CD14-positive monocyte (primary cell): ENCODE measurements around the gene CA11. TPM values are rescaled to one million over a fixed set of nuclear protein-coding genes. Genes with fewer than 3 reads are reported as not detected.
A peak's percentile ranks its signal among the peaks of the same experiment; 100 is the strongest.

ENCODE experiments used
- DNase-seq, 3 donors: peaks; one replicate each; pipeline ENCODE4 v3.0.0-alpha.2; 2011 to 2022
- H2AFZ ChIP-seq: 2 replicates; pipeline ENCODE4 v1.6.0; 2012; ENCODE audit warnings: mild to moderate bottlenecking, low read depth, low read length, inconsistent platforms; ENCODE audit not compliant: insufficient read depth, poor library complexity, severe bottlenecking
- H3K27ac ChIP-seq, 2 donors: 1 replicate in 1 of 2; 2 replicates in 1 of 2; pipeline ENCODE4 v1.5.1; 2012 to 2013; ENCODE audit warnings: low read length in 2 of 2, control low read depth in 1 of 2, inconsistent platforms in 1 of 2, low read depth in 1 of 2, mild to moderate bottlenecking in 1 of 2
- H3K27me3 ChIP-seq, 2 donors: one replicate each; pipeline versions ENCODE4 v1.6.0 to v1.6.1; 2011 to 2013; ENCODE audit warnings: low read length in 2 of 2; ENCODE audit not compliant: control insufficient read depth in 2 of 2, insufficient read depth in 2 of 2
- H3K36me3 ChIP-seq, 2 donors: replicated peaks in 1 of 2; 1 replicate in 1 of 2; 2 replicates in 1 of 2; pipeline versions ENCODE4 v1.5.1 to v1.6.1; 2012 to 2013; ENCODE audit warnings: low read length in 2 of 2, control low read depth in 1 of 2, inconsistent platforms in 1 of 2, mild to moderate bottlenecking in 1 of 2; ENCODE audit not compliant: insufficient read depth in 2 of 2, control insufficient read depth in 1 of 2
- H3K4me1 ChIP-seq, 2 donors: 1 replicate in 1 of 2; 2 replicates in 1 of 2; pipeline versions ENCODE4 v1.5.1 to v1.6.1; 2012 to 2013; ENCODE audit warnings: low read length in 2 of 2, control low read depth in 1 of 2, inconsistent platforms in 1 of 2, mild to moderate bottlenecking in 1 of 2, moderate library complexity in 1 of 2; ENCODE audit not compliant: insufficient read depth in 2 of 2, control insufficient read depth in 1 of 2
- H3K4me2 ChIP-seq: replicated peaks from 2 replicates; pipeline ENCODE3; 2012; ENCODE audit warnings: low read length, moderate library complexity, mild to moderate bottlenecking; ENCODE audit not compliant: poor library complexity, severe bottlenecking; ENCODE audit errors: extremely low read depth
- H3K4me3 ChIP-seq, 3 experiments: fragments of 200-600 bp in 1 of 3; sonication (generic) in 1 of 3; replicated peaks in 1 of 3; 1 replicate in 2 of 3; 2 replicates in 1 of 3; pipeline ENCODE4 v1.5.1; 2011 to 2013; ENCODE audit warnings: low read length in 3 of 3, mild to moderate bottlenecking in 3 of 3, control low read depth in 2 of 3, low read depth in 2 of 3, inconsistent platforms in 1 of 3, moderate library complexity in 1 of 3
- H3K79me2 ChIP-seq: 2 replicates; pipeline ENCODE4 v1.6.0; 2012; ENCODE audit warnings: mild to moderate bottlenecking, control low read depth, inconsistent platforms, low read length, moderate library complexity; ENCODE audit not compliant: insufficient read depth
- H3K9ac ChIP-seq: 2 replicates; pipeline ENCODE4 v1.6.0; 2017; ENCODE audit warnings: low read length, mild to moderate bottlenecking; ENCODE audit not compliant: insufficient read depth, poor library complexity, severe bottlenecking
- H3K9me3 ChIP-seq, 2 donors: replicated peaks in 1 of 2; 1 replicate in 1 of 2; 2 replicates in 1 of 2; pipeline versions ENCODE4 v1.5.1 to v1.6.1; 2012 to 2013; ENCODE audit warnings: low read length in 2 of 2, control low read depth in 1 of 2; ENCODE audit not compliant: control insufficient read depth in 1 of 2, insufficient read depth in 1 of 2
- H4K20me1 ChIP-seq: 2 replicates; pipeline ENCODE4 v1.6.0; 2012; ENCODE audit warnings: mild to moderate bottlenecking, low read length, control low read depth, moderate library complexity; ENCODE audit not compliant: insufficient read depth
- H3K27ac Mint-ChIP-seq, 7 donors: one replicate each; pipeline ENCODE4 v1.8.0; 2020; ENCODE audit warnings: mild to moderate bottlenecking in 7 of 7, mixed read lengths in 7 of 7, moderate library complexity in 6 of 7, inconsistent platforms in 2 of 7
- H3K27me3 Mint-ChIP-seq, 3 donors: one replicate each; pipeline ENCODE4 v1.8.0; 2021 to 2022; ENCODE audit warnings: low read depth in 3 of 3, mild to moderate bottlenecking in 3 of 3, mixed read lengths in 3 of 3, moderate library complexity in 3 of 3, inconsistent platforms in 1 of 3
- H3K36me3 Mint-ChIP-seq, 2 donors: one replicate each; pipeline ENCODE4 v1.8.0; 2020; ENCODE audit warnings: mixed read lengths in 2 of 2, inconsistent platforms in 1 of 2, mild to moderate bottlenecking in 1 of 2
- H3K4me1 Mint-ChIP-seq: one replicate; pipeline ENCODE4 v1.8.0; 2020; ENCODE audit warnings: mild to moderate bottlenecking, mixed read lengths
- H3K4me3 Mint-ChIP-seq, 2 donors: one replicate each; pipeline ENCODE4 v1.8.0; 2020; ENCODE audit warnings: mild to moderate bottlenecking in 2 of 2, mixed read lengths in 2 of 2, moderate library complexity in 1 of 2
- H3K9me3 Mint-ChIP-seq, 7 donors: one replicate each; pipeline ENCODE4 v1.8.0; 2020 to 2022; ENCODE audit warnings: mixed read lengths in 7 of 7, mild to moderate bottlenecking in 6 of 7, moderate library complexity in 6 of 7, inconsistent platforms in 2 of 7
- WGBS: methylation state at CpG from one replicate; pipeline ENCODE4 v1.1.5; 2013; ENCODE audit warnings: missing lambda C conversion rate; ENCODE audit not compliant: insufficient coverage; 5-methylcytosine and 5-hydroxymethylcytosine counted together
- intact Hi-C, 2 donors: fragments of 100-400 bp; cut with micrococcal nuclease; formaldehyde crosslinking; loops; one replicate each; pipeline versions ENCODE4 v1.15.0 to v1.15.1; 2023
- polyA plus RNA-seq, 3 donors: library from polyadenylated mRNA; depleted of rRNA in 1 of 3; unstranded in 2 of 3; stranded (reverse) in 1 of 3; fragments of 300-500 nt in 2 of 3; fragments of >200 nt in 1 of 3; fragmentation: Illumina TruSeq in 2 of 3; gene quantifications; 1 replicate in 2 of 3; 2 replicates in 1 of 3; pipeline ENCODE4 v1.2.3, GENCODE V29; 2012 to 2021
- TF ChIP-seq, protein P1 (sequence below): fragments of 200-600 bp; IDR thresholded peaks from one replicate; pipeline ENCODE4 v1.8.0; 2022; ENCODE audit warnings: antibody characterized with exemption, mild to moderate bottlenecking

Gene CA11
- polyA plus RNA-seq, 3 donors: 1.1 to 4.9 (median 1.8) TPM

DNA sequence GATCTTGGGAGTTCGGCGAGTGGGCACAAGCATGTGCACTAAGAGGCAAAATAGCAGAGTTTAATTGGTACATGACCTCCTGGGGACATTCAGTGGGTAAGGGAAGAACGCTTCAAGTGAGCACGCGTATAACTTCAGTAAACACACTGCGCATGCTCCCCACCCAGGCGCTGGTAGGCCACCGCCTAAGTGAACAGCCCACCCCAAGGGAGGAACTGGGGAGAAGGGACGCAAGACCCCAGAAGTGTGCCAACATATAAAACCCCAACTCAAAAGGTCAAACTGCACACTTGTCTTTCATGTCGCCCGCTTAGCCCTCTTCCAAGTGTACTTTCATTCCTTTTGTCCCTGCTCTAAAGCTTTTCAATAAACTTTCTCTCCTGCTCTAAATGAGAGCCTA is 37.4 kb upstream of the CA11 start:
- H3K9me3 Mint-ChIP-seq: peaks cover 0 to 3% (median 0%) of the 10 kb centered on the region in 7 donors
- H3K4me3 Mint-ChIP-seq: peak overlapping the region; percentile 40 to 48
- peaks cover 3 to 9% (median 7%) of the 10 kb centered on the region in 3 donors for H3K27me3 Mint-ChIP-seq
- 77% methylated on average over 6 of the region's 11 CpGs for WGBS
- Histone ChIP-seq H3K4me3 (peak overlapping the region in 1 of 3 experiments; percentile 26), H3K9ac (no peak overlapping the region), H3K36me3 (no peaks in the 10 kb centered on the region), H3K27ac (no peak overlapping the region), H3K27me3 (no peaks in the 10 kb centered on the region), H4K20me1 (no peaks in the 10 kb centered on the region), H3K9me3 (no peaks in the 10 kb centered on the region), H3K4me2 (no peak overlapping the region), H3K79me2 (no peaks in the 10 kb centered on the region), H3K4me1 (no peaks in the 10 kb centered on the region), H2AFZ (peak overlapping the region; percentile 56)
- intact Hi-C loops: no loop called here
- peak overlapping the region in 1 of 7 donors; percentile 35 for H3K27ac Mint-ChIP-seq
- DNase-seq: peak in 2 of 3 donors; percentile 7 to 30
- no peaks in the 10 kb centered on the region for H3K36me3 Mint-ChIP-seq
- H3K4me1 Mint-ChIP-seq: peaks cover 13% of the 10 kb centered on the region
- TF ChIP-seq, protein P1, sequence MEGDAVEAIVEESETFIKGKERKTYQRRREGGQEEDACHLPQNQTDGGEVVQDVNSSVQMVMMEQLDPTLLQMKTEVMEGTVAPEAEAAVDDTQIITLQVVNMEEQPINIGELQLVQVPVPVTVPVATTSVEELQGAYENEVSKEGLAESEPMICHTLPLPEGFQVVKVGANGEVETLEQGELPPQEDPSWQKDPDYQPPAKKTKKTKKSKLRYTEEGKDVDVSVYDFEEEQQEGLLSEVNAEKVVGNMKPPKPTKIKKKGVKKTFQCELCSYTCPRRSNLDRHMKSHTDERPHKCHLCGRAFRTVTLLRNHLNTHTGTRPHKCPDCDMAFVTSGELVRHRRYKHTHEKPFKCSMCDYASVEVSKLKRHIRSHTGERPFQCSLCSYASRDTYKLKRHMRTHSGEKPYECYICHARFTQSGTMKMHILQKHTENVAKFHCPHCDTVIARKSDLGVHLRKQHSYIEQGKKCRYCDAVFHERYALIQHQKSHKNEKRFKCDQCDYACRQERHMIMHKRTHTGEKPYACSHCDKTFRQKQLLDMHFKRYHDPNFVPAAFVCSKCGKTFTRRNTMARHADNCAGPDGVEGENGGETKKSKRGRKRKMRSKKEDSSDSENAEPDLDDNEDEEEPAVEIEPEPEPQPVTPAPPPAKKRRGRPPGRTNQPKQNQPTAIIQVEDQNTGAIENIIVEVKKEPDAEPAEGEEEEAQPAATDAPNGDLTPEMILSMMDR: no peak

DNA sequence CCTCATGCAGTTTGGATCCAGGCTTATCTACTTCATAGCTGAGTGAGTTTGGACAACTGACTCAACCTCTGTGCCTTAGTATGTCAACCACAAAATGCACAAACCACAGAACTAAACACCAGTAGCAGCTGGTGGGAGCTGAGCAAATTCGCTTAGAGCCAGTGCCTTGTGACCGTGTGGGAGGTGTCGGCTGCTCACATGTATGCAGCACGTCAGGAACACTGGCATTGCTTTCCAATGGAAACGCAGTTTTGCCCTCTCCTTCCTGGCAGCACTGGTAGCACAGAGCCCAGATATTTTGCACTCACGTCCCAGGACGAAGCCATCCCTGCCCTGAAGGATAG is 35.1 kb upstream of the CA11 start:
- peaks cover 13% of the 10 kb centered on the region for H3K4me1 Mint-ChIP-seq

More for the DNA sequence above, 35.1 kb upstream of the CA11 start:
- Histone ChIP-seq H2AFZ (no peak overlapping the region), H3K4me2 (no peak overlapping the region), H3K4me3 (no peak overlapping the region), H3K9me3 (no peaks in the 10 kb centered on the region), H3K9ac (no peak overlapping the region), H4K20me1 (no peaks in the 10 kb centered on the region), H3K4me1 (no peaks in the 10 kb centered on the region), H3K27me3 (no peaks in the 10 kb centered on the region), H3K36me3 (no peaks in the 10 kb centered on the region), H3K79me2 (no peaks in the 10 kb centered on the region), H3K27ac (no peak overlapping the region)
- intact Hi-C loops: no loop called here
- 76% methylated on average over 6 of the region's 7 CpGs for WGBS
- Mint-ChIP-seq H3K9me3 (no peaks in the 10 kb centered on the region), H3K27ac (no peak overlapping the region), H3K4me3 (no peak overlapping the region), H3K27me3 (peaks cover 1 to 10% (median 4%) of the 10 kb centered on the region in 3 donors), H3K36me3 (no peaks in the 10 kb centered on the region)
- TF ChIP-seq, protein P1: no peak
- DNase-seq: no peak
